Measurements from ENCODE around the gene ZFP36L2. TPM values are rescaled to one million over a fixed set of nuclear protein-coding genes. Genes with fewer than 3 reads are reported as not detected.

ZFP36L2 gene
- total and polyA plus RNA-seq, 12 donors: 8.4 to 333 (median 107) TPM

DNA sequence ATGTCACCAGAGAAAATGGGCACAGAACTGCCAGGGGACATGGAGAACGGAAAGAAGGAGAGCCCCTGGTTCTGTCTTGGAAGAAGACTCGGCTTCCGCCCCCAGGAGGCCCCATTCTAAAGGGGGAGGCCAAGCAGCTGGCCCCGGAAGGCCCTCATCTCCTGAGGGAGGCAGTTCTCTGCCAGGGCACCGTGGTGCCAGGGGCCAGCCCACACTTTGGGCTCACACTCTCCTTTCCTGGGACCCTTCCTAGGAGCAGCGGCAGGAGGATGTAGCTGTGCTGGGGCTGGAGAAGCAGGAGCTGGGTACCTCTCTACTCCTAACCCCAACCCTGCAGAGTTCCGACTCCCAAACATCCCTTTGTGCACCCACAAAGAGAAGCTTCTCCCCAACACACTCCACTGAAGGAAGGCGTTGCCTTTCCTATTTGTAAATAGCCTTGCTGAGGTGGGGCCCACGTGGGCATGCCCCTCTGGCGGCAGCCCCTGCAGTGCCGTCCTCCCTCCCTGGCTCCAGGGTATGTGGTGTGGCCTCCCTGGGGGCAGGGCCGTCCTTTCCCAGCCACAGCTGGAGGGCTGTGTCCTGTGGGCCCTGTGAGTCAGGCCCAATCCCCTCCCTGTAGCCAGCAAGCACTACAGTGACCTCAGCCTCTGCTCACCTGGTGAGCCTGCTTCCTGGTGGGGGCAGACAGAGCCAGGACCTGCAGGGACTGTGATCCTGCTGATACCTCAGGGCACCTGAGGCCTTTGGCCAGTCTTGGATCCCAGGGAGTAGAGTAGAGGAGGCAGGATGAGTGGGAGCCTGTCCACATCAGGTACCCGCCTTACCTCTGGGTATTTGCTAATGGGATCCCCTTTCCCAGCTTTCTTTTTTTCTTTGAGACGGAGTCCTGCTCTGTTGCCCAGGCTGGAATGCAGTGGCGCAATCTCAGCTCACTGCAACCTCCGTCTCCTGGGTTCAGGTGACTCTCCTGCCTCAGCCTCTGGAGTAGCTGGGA is 26.6 kb downstream of the ZFP36L2 start:
- H3K27ac ChIP-seq: no peak overlapping the region
- DNase-seq: no peak
- no peak overlapping the region for H3K4me3 ChIP-seq
- H3K9me3 ChIP-seq (replicated peaks in 1 of 3): no peaks in the 10 kb centered on the region
- no peaks in the 10 kb centered on the region for H3K36me3 ChIP-seq (replicated peaks in 1 of 2)
- TF ChIP-seq, protein P1, sequence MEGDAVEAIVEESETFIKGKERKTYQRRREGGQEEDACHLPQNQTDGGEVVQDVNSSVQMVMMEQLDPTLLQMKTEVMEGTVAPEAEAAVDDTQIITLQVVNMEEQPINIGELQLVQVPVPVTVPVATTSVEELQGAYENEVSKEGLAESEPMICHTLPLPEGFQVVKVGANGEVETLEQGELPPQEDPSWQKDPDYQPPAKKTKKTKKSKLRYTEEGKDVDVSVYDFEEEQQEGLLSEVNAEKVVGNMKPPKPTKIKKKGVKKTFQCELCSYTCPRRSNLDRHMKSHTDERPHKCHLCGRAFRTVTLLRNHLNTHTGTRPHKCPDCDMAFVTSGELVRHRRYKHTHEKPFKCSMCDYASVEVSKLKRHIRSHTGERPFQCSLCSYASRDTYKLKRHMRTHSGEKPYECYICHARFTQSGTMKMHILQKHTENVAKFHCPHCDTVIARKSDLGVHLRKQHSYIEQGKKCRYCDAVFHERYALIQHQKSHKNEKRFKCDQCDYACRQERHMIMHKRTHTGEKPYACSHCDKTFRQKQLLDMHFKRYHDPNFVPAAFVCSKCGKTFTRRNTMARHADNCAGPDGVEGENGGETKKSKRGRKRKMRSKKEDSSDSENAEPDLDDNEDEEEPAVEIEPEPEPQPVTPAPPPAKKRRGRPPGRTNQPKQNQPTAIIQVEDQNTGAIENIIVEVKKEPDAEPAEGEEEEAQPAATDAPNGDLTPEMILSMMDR (IDR thresholded peaks at IDR 0.05): no peak
- no peak for TF ChIP-seq POLR2A (IDR thresholded peaks at IDR 0.05)
- WGBS, 4 donors: 86 to 94% (median 88%) methylated on average over 11 to 16 of the region's 16 CpGs
- intact Hi-C loops (cut with DNase I): loop anchor here in 1 of 2 donors (10.0 kb wide), 1 partner anchor 725 kb away; no protein-coding TSS in a partner anchor
- no peaks in the 10 kb centered on the region for H3K4me1 ChIP-seq (replicated peaks in 1 of 2)
- H3K27me3 ChIP-seq: no peaks in the 10 kb centered on the region

DNA sequence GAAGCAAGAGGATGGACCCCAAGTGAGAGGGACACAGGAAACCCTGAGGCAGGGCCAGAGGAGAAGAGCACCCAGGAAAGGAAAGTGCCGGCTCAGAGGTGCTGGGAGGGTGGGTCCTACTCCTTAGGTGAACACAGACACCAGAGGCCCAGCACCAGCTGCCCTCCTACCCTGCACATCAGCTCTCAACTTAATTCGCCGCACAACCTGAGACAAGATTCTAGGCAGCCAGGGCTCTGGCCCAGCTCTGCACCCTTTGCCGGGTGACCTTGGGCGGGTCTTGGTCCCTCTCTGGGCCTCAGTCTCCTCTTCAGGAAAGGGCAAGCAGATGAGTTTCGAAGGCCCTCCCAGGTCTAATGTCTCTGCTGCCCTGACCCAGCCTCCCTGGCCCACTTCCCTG is 28.1 kb downstream of the ZFP36L2 start:
- no peak for DNase-seq
- no peak for TF ChIP-seq POLR2A (IDR thresholded peaks at IDR 0.05)
- TF ChIP-seq, protein P1 (IDR thresholded peaks at IDR 0.05): no peak
- intact Hi-C loops (cut with DNase I): loop anchor here in 1 of 2 donors (10.0 kb wide), 1 partner anchor 723 kb away; no protein-coding TSS in a partner anchor

DNA sequence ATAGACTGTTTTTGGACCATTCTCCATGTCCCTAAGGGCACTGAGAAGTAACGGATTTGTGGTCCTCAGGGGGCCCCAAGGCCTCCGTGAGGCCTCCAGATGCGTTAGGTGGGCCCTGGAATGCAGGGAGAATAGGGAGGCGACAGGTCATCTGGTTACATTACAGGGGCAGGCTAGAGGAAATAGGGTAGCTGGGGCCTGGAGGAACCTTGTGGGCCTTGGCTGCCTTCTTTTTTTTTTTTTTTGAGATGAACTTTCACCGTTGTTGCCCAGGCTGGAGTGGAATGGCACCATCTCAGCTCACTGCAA is 28.9 kb downstream of the ZFP36L2 start:
- Histone ChIP-seq H3K9me3 (replicated peaks in 1 of 3) (no peaks in the 10 kb centered on the region), H3K4me1 (replicated peaks in 1 of 2) (no peaks in the 10 kb centered on the region), H3K27ac (no peak overlapping the region), H3K27me3 (no peaks in the 10 kb centered on the region), H3K36me3 (replicated peaks in 1 of 2) (no peaks in the 10 kb centered on the region), H3K4me3 (no peak overlapping the region)
- DNase-seq: no peak
- TF ChIP-seq POLR2A (IDR thresholded peaks at IDR 0.05): no peak
- TF ChIP-seq, protein P1 (IDR thresholded peaks at IDR 0.05): no peak
- intact Hi-C loops (cut with DNase I): loop anchor here in 1 of 2 donors (10.0 kb wide), 1 partner anchor 723 kb away; no protein-coding TSS in a partner anchor
- 82 to 100% (median 93%) methylated on average over 5 of the region's 5 CpGs for WGBS, 4 donors

More for the DNA sequence above, 28.1 kb downstream of the ZFP36L2 start:
- Histone ChIP-seq H3K9me3 (replicated peaks in 1 of 3) (no peaks in the 10 kb centered on the region), H3K27me3 (no peaks in the 10 kb centered on the region), H3K27ac (no peak overlapping the region), H3K36me3 (replicated peaks in 1 of 2) (no peaks in the 10 kb centered on the region), H3K4me1 (replicated peaks in 1 of 2) (no peaks in the 10 kb centered on the region), H3K4me3 (no peak overlapping the region)
- WGBS, 4 donors: 92 to 100% (median 95%) methylated on average over 1 to 6 of the region's 6 CpGs

DNA sequence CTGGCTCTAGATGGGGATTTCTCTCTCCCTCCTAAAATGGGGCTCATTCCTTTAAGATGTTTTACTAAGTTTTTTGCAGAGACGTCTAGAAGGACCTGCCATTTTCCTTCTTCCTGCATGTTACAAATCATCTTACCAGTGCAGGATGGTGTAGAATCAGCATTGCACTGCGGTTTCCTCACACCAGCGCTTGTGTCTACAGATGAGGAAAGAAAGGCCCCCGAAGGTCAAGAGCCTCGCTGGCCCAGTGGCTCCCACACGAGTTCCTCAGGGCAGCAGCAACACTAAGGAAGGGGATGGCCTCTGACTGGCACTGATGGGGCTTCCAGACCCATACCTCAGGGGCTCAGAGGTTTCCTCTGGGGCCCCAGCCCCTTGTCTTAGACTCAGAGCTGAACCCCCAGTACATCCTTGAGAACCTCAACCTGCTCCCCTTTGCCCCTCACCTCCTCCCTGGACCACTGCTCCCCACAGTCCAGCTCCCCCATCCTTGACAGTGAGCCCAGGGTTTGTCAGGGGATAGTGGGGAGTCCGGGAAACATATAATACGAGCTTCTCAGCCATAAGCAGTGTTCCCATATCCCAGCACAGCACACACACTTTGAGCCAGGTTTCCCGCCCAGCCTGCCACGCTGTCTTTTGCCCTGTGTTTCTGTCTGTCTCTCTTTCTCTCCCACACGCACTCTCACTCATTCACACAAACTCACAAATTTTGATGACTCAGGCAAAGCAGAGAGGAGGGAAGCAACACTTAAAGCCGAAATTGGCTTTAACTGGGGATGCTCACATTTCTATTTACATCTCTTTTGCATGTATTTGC is 29.4 kb downstream of the ZFP36L2 start:
- intact Hi-C loops (cut with DNase I): loop anchor here in 1 of 2 donors (10.0 kb wide), 1 partner anchor 722 kb away; no protein-coding TSS in a partner anchor
- no peak overlapping the region for H3K27ac ChIP-seq
- no peak for DNase-seq
- H3K4me3 ChIP-seq: no peak overlapping the region
- H3K36me3 ChIP-seq (replicated peaks in 1 of 2): no peaks in the 10 kb centered on the region
- H3K4me1 ChIP-seq (replicated peaks in 1 of 2): no peaks in the 10 kb centered on the region
- TF ChIP-seq POLR2A (IDR thresholded peaks at IDR 0.05): no peak
- TF ChIP-seq, protein P1 (IDR thresholded peaks at IDR 0.05): no peak
- no peaks in the 10 kb centered on the region for H3K9me3 ChIP-seq (replicated peaks in 1 of 3)
- no peaks in the 10 kb centered on the region for H3K27me3 ChIP-seq
- whole genome bisulfite sequencing, 4 donors: 71 to 81% (median 78%) methylated on average over 9 to 12 of the region's 12 CpGs
